Spinal cord (tissue), 10 donors: Measurements from ENCODE around the gene TUSC2. TPM values are rescaled to one million over a fixed set of nuclear protein-coding genes. Genes with fewer than 3 reads are reported as not detected.

Source experiments
- DNase-seq, 6 donors: peaks; one replicate each; pipeline versions ENCODE4 v3.0.0 to v3.0.0-alpha.2; 2013 to 2015; ENCODE audit warnings: low spot score in 6 of 6, low read depth in 4 of 6
- H3K27ac ChIP-seq: one replicate; pipeline ENCODE4 v1.5.1; 2013; ENCODE audit warnings: low read depth, low read length, control low read depth
- H3K27me3 ChIP-seq: one replicate; pipeline ENCODE4 v1.6.1; 2013; ENCODE audit warnings: low read length; ENCODE audit not compliant: control insufficient read depth, insufficient read depth
- H3K36me3 ChIP-seq: one replicate; pipeline ENCODE4 v1.6.1; 2013; ENCODE audit warnings: low read length; ENCODE audit not compliant: control insufficient read depth, insufficient read depth
- H3K4me1 ChIP-seq: one replicate; pipeline ENCODE4 v1.6.1; 2013; ENCODE audit warnings: low read length; ENCODE audit not compliant: control insufficient read depth, insufficient read depth
- H3K4me3 ChIP-seq: one replicate; pipeline ENCODE4 v1.5.1; 2013; ENCODE audit warnings: low read depth, low read length, control low read depth
- H3K9me3 ChIP-seq: one replicate; pipeline ENCODE4 v1.6.1; 2013; ENCODE audit warnings: low read length; ENCODE audit not compliant: control insufficient read depth, insufficient read depth
- WGBS: methylation state at CpG from one replicate; pipeline ENCODE4 v1.1.5; 2013; ENCODE audit warnings: missing lambda C conversion rate; ENCODE audit not compliant: insufficient coverage; 5-methylcytosine and 5-hydroxymethylcytosine counted together
- polyA plus RNA-seq, 2 donors: library from polyadenylated mRNA; unstranded; fragments of 120-200 nt; gene quantifications; one replicate each; pipeline ENCODE4 v1.2.1, GENCODE V29; 2013; ENCODE audit not compliant: insufficient read length in 2 of 2
- total RNA-seq, 2 donors: library from RNA; depleted of rRNA in 1 of 2; stranded (reverse); fragments of 120-200 nt in 1 of 2; fragments of >200 nt in 1 of 2; gene quantifications; one replicate each; pipeline versions ENCODE4 v1.2.3 to v1.2.4, GENCODE V29; 2013 to 2014
- donor health status: healthy.

The TUSC2 gene
- total and polyA plus RNA-seq, 4 donors: 17.0 to 50.7 (median 37.2) TPM

DNA sequence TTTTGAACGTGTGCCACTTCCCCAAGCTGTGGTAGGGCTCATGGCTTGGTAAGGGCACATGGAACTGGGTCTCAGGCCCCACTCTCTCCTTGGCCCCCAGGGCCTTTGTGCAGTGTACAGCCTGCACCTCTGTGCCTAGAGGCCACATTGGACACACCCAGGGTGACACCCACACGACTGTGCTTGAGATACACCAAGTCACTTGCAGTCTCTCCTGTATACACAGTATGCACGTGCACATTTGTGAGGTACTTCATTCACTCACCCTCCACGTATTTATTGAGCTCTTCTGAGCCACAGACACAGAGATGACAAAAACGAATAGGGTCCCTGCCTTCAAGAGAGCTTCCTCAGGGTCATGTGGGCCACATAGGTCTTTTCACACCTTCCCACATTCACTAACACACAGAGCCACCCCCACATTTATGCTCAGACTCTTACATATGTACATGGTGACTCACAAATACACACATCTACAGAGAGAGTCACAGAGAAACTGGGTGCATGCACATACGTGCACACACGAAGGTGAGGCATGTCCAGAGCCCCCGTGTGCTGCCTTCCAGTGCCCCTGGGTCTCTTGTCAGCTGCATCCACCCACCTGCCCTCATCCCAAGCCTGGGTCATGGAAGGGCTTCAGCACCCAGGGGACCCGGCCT, 41.1 kb upstream of the TUSC2 start:
- Histone ChIP-seq H3K27ac (no peak overlapping the region), H3K27me3 (no peaks in the 10 kb centered on the region), H3K4me1 (peaks cover 37% of the 10 kb centered on the region), H3K36me3 (peaks cover 53% of the 10 kb centered on the region), H3K4me3 (no peak overlapping the region), H3K9me3 (no peaks in the 10 kb centered on the region)
- no peak for DNase-seq
- WGBS: 77% methylated on average over 9 of the region's 9 CpGs

DNA sequence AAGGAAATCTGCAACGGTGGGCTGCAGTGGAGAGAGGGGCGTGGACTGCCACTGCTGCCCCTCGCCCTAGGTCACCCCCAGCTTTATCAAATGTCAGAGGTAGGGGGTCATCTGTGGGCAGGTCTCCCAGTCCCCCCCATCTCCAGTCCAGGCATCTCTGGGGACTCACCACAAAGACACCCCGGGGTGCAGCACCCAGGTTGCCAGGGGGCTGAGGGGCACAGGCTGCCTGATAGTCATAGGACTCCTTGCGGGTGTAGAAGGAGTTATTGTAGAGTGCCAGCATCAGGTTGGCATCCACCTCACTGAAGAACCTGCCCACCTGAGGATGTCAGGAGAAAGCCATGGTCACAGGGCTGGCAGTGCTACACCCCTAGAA, 37.8 kb upstream of the TUSC2 start:
- H3K27ac ChIP-seq: no peak overlapping the region
- WGBS: 100% methylated on average over 2 of the region's 5 CpGs
- peaks cover 21% of the 10 kb centered on the region for H3K4me1 ChIP-seq

DNA sequence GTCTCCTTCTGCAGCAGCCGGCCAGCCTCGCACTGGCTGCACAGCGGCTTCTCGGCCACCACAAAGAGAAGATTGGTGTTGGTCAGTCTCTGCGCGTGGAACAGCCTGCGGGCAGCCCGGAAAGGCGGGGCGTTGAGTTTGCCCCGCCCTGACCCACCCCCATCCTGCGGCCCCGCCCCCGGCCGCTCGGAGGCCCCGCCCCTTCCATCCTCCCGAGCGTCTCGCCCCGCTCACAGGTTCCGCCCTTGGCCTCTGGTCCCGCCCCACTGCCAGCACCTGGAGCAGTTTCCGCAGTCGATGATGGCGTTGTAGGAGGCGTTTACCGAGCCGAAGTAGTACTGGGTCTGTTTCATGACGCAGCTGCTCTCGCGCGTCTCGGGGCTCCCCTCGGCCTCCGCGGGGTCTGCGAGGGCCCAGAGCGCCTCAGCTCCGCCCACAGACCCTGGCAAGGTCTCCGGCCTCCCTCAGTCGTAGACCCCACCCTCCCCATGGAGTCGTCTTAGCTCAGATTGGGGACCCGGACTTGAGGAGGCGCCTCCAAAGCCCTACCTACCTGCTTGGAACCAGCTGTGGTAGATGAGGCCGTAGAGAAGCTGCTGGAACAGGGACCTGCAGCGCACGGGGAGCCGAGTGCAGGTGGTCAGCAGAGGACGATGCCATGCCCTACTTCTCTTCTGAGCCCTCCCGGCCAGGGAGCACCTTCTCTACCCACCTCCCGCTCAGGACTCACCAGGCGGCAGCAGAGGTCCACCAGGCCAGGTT, 37.2 kb upstream of the TUSC2 start:
- H3K27me3 ChIP-seq: no peaks in the 10 kb centered on the region
- no peak overlapping the region for H3K27ac ChIP-seq
- H3K4me1 ChIP-seq: peaks cover 19% of the 10 kb centered on the region
- peaks cover 52% of the 10 kb centered on the region for H3K36me3 ChIP-seq
- DNase-seq: peak in 3 of 6 donors; percentile 38 to 86 (median 80)
- H3K9me3 ChIP-seq: no peaks in the 10 kb centered on the region
- 7% methylated on average over 48 of the region's 53 CpGs for WGBS
- peak overlapping the region; percentile 58 for H3K4me3 ChIP-seq

More for the DNA sequence above, 37.8 kb upstream of the TUSC2 start:
- peaks cover 52% of the 10 kb centered on the region for H3K36me3 ChIP-seq
- no peak for DNase-seq
- no peaks in the 10 kb centered on the region for H3K27me3 ChIP-seq
- H3K9me3 ChIP-seq: no peaks in the 10 kb centered on the region
- no peak overlapping the region for H3K4me3 ChIP-seq

DNA sequence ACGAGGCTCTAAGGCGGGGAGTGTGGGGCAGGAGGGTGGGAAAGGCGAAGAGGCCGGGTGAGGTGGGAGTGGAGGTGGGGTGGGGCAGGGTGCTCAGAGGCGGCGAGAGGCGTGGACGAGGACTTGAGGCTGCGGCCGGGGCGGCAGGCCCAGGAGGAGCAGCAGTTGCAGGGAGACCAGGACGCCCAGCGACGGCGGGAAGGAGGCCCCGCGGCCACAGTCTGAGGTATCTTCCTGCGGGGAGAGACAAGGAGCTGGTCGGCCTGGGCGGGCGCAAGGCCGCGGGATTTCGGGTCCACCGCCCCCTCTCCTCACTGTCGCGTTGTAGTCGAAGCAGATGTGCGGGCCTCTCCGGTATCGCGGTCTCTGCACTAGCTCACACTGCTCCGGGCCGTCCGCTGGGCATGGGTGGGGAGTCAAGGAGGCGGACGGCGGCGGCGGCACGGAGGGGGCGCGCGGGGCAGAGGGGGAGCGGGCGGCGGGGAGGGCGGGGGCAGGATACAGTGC, 36.6 kb upstream of the TUSC2 start:
- WGBS: 13% methylated on average over 45 of the region's 48 CpGs
- H3K4me3 ChIP-seq: peak overlapping the region; percentile 58
- no peaks in the 10 kb centered on the region for H3K9me3 ChIP-seq
- no peaks in the 10 kb centered on the region for H3K27me3 ChIP-seq
- H3K36me3 ChIP-seq: peaks cover 48% of the 10 kb centered on the region
- peak overlapping the region; percentile 33 for H3K27ac ChIP-seq
- H3K4me1 ChIP-seq: peaks cover 24% of the 10 kb centered on the region
- no peak for DNase-seq

DNA sequence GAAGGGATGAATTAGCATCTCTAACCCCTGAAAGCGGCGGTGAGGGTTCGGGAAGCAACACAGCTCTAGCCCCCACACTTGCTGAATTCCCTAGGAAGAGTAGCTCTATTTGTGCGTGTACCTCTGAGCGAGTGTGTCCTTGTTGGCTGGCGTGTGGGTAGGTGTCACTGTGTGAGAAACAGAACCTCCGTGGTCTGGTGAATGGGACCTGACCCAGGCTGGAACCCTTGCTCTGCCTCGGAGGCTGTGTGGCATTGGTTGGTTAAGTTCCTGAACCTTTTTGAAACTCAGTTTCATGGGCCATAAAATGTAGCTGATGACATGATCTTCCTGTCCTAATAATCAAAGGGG, 31.7 kb upstream of the TUSC2 start:
- Histone ChIP-seq H3K9me3 (no peaks in the 10 kb centered on the region), H3K36me3 (peaks cover 53% of the 10 kb centered on the region), H3K4me1 (peaks cover 56% of the 10 kb centered on the region), H3K27me3 (no peaks in the 10 kb centered on the region), H3K27ac (no peak overlapping the region), H3K4me3 (peak overlapping the region; percentile 91)
- WGBS: 13% methylated on average over 5 of the region's 8 CpGs
- DNase-seq: no peak

GRCh38 chr3:50358911-50359759, 31.1 kb upstream of the TUSC2 start, which contains the start of gene TMEM115:
Gene TMEM115, minus strand, starts transcription at chr3:50359521. Its CDS starts 458 bp downstream, at chr3:50359063.
- Histone ChIP-seq H3K4me1 (peaks cover 50% of the 10 kb centered on the region), H3K9me3 (no peaks in the 10 kb centered on the region), H3K27ac (peak within 1 kb of the TSS; percentile 78), H3K36me3 (peaks cover 53% of the 10 kb centered on the region), H3K27me3 (no peaks in the 10 kb centered on the region), H3K4me3 (peak within 1 kb of the TSS; percentile 91)
- WGBS: 1% methylated on average over 59 of the region's 64 CpGs
- DNase-seq: peak; percentile 92 to 100 (median 98)

GRCh38 chr3:50358355-50358910, 30.4 kb upstream of the TUSC2 start:
- Histone ChIP-seq H3K27ac (peak overlapping the region; percentile 78), H3K36me3 (peaks cover 53% of the 10 kb centered on the region), H3K4me1 (peaks cover 48% of the 10 kb centered on the region), H3K27me3 (no peaks in the 10 kb centered on the region), H3K9me3 (no peaks in the 10 kb centered on the region), H3K4me3 (peak overlapping the region; percentile 91)
- WGBS: 63% methylated on average over 23 of the region's 24 CpGs
- no peak for DNase-seq

DNA sequence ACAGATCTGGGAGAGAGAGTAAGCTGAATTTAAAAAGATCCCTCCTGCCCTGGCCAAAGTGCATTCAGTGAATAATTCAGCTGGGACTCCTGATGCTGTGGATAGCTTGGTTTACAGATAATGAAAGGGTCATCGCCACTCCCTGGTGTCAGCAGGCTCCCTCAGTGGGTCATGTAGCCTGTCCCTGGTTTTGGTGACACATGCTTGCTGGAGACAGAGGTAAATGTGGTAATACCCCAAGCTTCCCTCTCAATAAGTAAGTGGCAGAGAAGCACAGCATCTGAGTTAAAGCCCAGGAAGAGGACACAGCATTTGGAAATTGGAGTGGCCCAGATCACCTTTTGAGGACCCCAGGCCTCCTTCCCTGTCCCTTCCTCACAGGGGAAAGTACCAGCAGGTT, 29.5 kb upstream of the TUSC2 start:
- Histone ChIP-seq H3K27ac (no peak overlapping the region), H3K27me3 (no peaks in the 10 kb centered on the region), H3K4me3 (peak overlapping the region; percentile 91), H3K4me1 (peaks cover 48% of the 10 kb centered on the region), H3K36me3 (peaks cover 56% of the 10 kb centered on the region), H3K9me3 (no peaks in the 10 kb centered on the region)
- WGBS: 100% methylated on average over 1 of the region's 1 CpG
- no peak for DNase-seq

- Histone ChIP-seq H3K27me3 (no peaks in the 10 kb centered on the region), H3K4me3 (peak overlapping the region; percentile 10), H3K36me3 (peaks cover 61% of the 10 kb centered on the region), H3K4me1 (peaks cover 52% of the 10 kb centered on the region), H3K27ac (no peak overlapping the region), H3K9me3 (no peaks in the 10 kb centered on the region)
- 75% methylated on average over 5 of the region's 5 CpGs for WGBS
- peak in 1 of 6 donors; percentile 28 for DNase-seq
These were observed 28.5 kb upstream of the TUSC2 start for GRCh38 chr3:50356553-50356952.
